ENCODE measurements around the gene ADK.
"Not testable (repeated sequence)": the region's sequence is repeated elsewhere in the genome, so short reads cannot be mapped to it uniquely, and the experiment has no call there.

ADK gene

GRCh38 chr10:74544106-74544505 lies 393.1 kb downstream of the ADK start:
- Mint-ChIP-seq H3K9me3 (no peaks in the 10 kb centered on the region), H3K27me3 (no peaks in the 10 kb centered on the region), H3K36me3 (ENCODE audit: insufficient read depth) (no peaks in the 10 kb centered on the region), H3K4me3 (no peak overlapping the region), H3K4me1 (ENCODE audit: low read depth in 2 of 2) (peaks cover 0 to 5% of the 10 kb centered on the region in 2 donors), H3K27ac (peak overlapping the region; percentile 1 to 9)
- DNase-seq (no peak), ATAC-seq (replicated peaks) (no peak)

- DNase-seq (no peak), ATAC-seq (replicated peaks) (no peak)
- Mint-ChIP-seq H3K27ac (no peak overlapping the region), H3K36me3 (ENCODE audit: insufficient read depth) (no peaks in the 10 kb centered on the region), H3K9me3 (no peaks in the 10 kb centered on the region), H3K4me1 (ENCODE audit: low read depth in 2 of 2) (peaks cover 2 to 4% of the 10 kb centered on the region in 2 donors), H3K27me3 (no peaks in the 10 kb centered on the region), H3K4me3 (no peak overlapping the region)
Measured at GRCh38 chr10:74548676-74549075, 397.7 kb downstream of the ADK start.

GRCh38 chr10:74556072-74556705 lies 405.2 kb downstream of the ADK start:
- no peak overlapping the region for H3K4me3 Mint-ChIP-seq
- no peak for DNase-seq
- H3K27me3 Mint-ChIP-seq = no peaks in the 10 kb centered on the region
- H3K27ac Mint-ChIP-seq = no peak overlapping the region
- no peak for ATAC-seq (replicated peaks)
- no peaks in the 10 kb centered on the region for H3K36me3 Mint-ChIP-seq (ENCODE audit: insufficient read depth)
- H3K4me1 Mint-ChIP-seq (ENCODE audit: low read depth in 2 of 2) = no peaks in the 10 kb centered on the region
- no peaks in the 10 kb centered on the region for H3K9me3 Mint-ChIP-seq

GRCh38 chr10:74557098-74557497 lies 406.1 kb downstream of the ADK start:
- no peaks in the 10 kb centered on the region for H3K4me1 Mint-ChIP-seq (ENCODE audit: low read depth in 2 of 2)
- no peak overlapping the region for H3K4me3 Mint-ChIP-seq
- H3K9me3 Mint-ChIP-seq = no peaks in the 10 kb centered on the region
- no peaks in the 10 kb centered on the region for H3K36me3 Mint-ChIP-seq (ENCODE audit: insufficient read depth)
- H3K27ac Mint-ChIP-seq = no peak overlapping the region
- DNase-seq (no peak), ATAC-seq (replicated peaks) (no peak)
- no peaks in the 10 kb centered on the region for H3K27me3 Mint-ChIP-seq

- Mint-ChIP-seq H3K36me3 (ENCODE audit: insufficient read depth) (no peaks in the 10 kb centered on the region), H3K27ac (no peak overlapping the region), H3K9me3 (no peaks in the 10 kb centered on the region), H3K4me3 (no peak overlapping the region), H3K27me3 (no peaks in the 10 kb centered on the region), H3K4me1 (ENCODE audit: low read depth in 2 of 2) (no peaks in the 10 kb centered on the region)
- DNase-seq (no peak), ATAC-seq (replicated peaks) (no peak)
Measured at GRCh38 chr10:74558403-74558802, 407.4 kb downstream of the ADK start.

GRCh38 chr10:74558897-74559296 lies 407.9 kb downstream of the ADK start:
- no peak for ATAC-seq (replicated peaks)
- Mint-ChIP-seq H3K4me1 (ENCODE audit: low read depth in 2 of 2) (no peaks in the 10 kb centered on the region), H3K36me3 (ENCODE audit: insufficient read depth) (no peaks in the 10 kb centered on the region), H3K27me3 (no peaks in the 10 kb centered on the region), H3K27ac (no peak overlapping the region), H3K9me3 (no peaks in the 10 kb centered on the region), H3K4me3 (no peak overlapping the region)
- no peak for DNase-seq

GRCh38 chr10:74568896-74569295 lies 417.9 kb downstream of the ADK start:
- not testable (repeated sequence) for H3K4me1 Mint-ChIP-seq (ENCODE audit: low read depth in 2 of 2); H3K27ac Mint-ChIP-seq; H3K4me3 Mint-ChIP-seq; DNase-seq; H3K36me3 Mint-ChIP-seq (ENCODE audit: insufficient read depth); ATAC-seq (replicated peaks); H3K9me3 Mint-ChIP-seq; H3K27me3 Mint-ChIP-seq

- not testable (repeated sequence) for ATAC-seq (replicated peaks); H3K27ac Mint-ChIP-seq; H3K27me3 Mint-ChIP-seq; H3K9me3 Mint-ChIP-seq; H3K36me3 Mint-ChIP-seq (ENCODE audit: insufficient read depth); DNase-seq
- Mint-ChIP-seq H3K4me1 (ENCODE audit: low read depth in 2 of 2) (peaks cover 0 to 10% of the 10 kb centered on the region in 2 donors), H3K4me3 (peak overlapping the region in 1 of 2 donors; percentile 41)
Measured at GRCh38 chr10:74573497-74573896, 422.5 kb downstream of the ADK start.

GRCh38 chr10:74575191-74575720 lies 424.2 kb downstream of the ADK start:
- Mint-ChIP-seq H3K27ac (no peak overlapping the region), H3K4me3 (no peak overlapping the region), H3K9me3 (no peaks in the 10 kb centered on the region), H3K4me1 (ENCODE audit: low read depth in 2 of 2) (peaks cover 0 to 9% of the 10 kb centered on the region in 2 donors), H3K27me3 (no peaks in the 10 kb centered on the region), H3K36me3 (ENCODE audit: insufficient read depth) (no peaks in the 10 kb centered on the region)
- no peak for DNase-seq
- ATAC-seq (replicated peaks) = no peak

- Mint-ChIP-seq H3K4me1 (ENCODE audit: low read depth in 2 of 2) (peaks cover 0 to 9% of the 10 kb centered on the region in 2 donors), H3K4me3 (no peak overlapping the region), H3K9me3 (no peaks in the 10 kb centered on the region), H3K27ac (no peak overlapping the region), H3K36me3 (ENCODE audit: insufficient read depth) (no peaks in the 10 kb centered on the region), H3K27me3 (no peaks in the 10 kb centered on the region)
- ATAC-seq (replicated peaks) (no peak), DNase-seq (no peak)
Measured at GRCh38 chr10:74575912-74576311, 424.9 kb downstream of the ADK start.

GRCh38 chr10:74576586-74576985 lies 425.6 kb downstream of the ADK start:
- H3K9me3 Mint-ChIP-seq = no peaks in the 10 kb centered on the region
- H3K4me3 Mint-ChIP-seq = no peak overlapping the region
- H3K36me3 Mint-ChIP-seq (ENCODE audit: insufficient read depth) = no peaks in the 10 kb centered on the region
- ATAC-seq (replicated peaks) = no peak
- H3K27ac Mint-ChIP-seq = no peak overlapping the region
- H3K4me1 Mint-ChIP-seq (ENCODE audit: low read depth in 2 of 2) = peaks cover 0 to 9% of the 10 kb centered on the region in 2 donors
- DNase-seq = no peak
- H3K27me3 Mint-ChIP-seq = no peaks in the 10 kb centered on the region

GRCh38 chr10:74580438-74580837 lies 429.4 kb downstream of the ADK start:
- not testable (repeated sequence) for DNase-seq; H3K4me3 Mint-ChIP-seq; ATAC-seq (replicated peaks); H3K27ac Mint-ChIP-seq; H3K9me3 Mint-ChIP-seq; H3K36me3 Mint-ChIP-seq (ENCODE audit: insufficient read depth); H3K27me3 Mint-ChIP-seq
- H3K4me1 Mint-ChIP-seq (ENCODE audit: low read depth in 2 of 2) = peaks cover 6 to 15% of the 10 kb centered on the region in 2 donors

- ATAC-seq (replicated peaks) = no peak
- no peak overlapping the region for H3K27ac Mint-ChIP-seq
Measured at GRCh38 chr10:74582566-74582965, 431.5 kb downstream of the ADK start.

GRCh38 chr10:74585231-74586087 lies 434.4 kb downstream of the ADK start:
- Mint-ChIP-seq H3K9me3 (no peaks in the 10 kb centered on the region), H3K36me3 (ENCODE audit: insufficient read depth) (peaks cover 2% of the 10 kb centered on the region), H3K4me1 (ENCODE audit: low read depth in 2 of 2) (peaks cover 32 to 37% of the 10 kb centered on the region in 2 donors), H3K27me3 (no peaks in the 10 kb centered on the region), H3K4me3 (peak overlapping the region; percentile 66 to 85), H3K27ac (peak overlapping the region; percentile 88 to 96)
- peak; percentile 13 to 24 (median 17) for DNase-seq
- peak; percentile 48 for ATAC-seq (replicated peaks)

More at GRCh38 chr10:74582566-74582965, 431.5 kb downstream of the ADK start:
- Mint-ChIP-seq H3K9me3 (no peaks in the 10 kb centered on the region), H3K27me3 (no peaks in the 10 kb centered on the region), H3K4me3 (no peak overlapping the region), H3K36me3 (ENCODE audit: insufficient read depth) (peaks cover 2% of the 10 kb centered on the region), H3K4me1 (ENCODE audit: low read depth in 2 of 2) (peaks cover 26% of the 10 kb centered on the region in 2 donors)
- no peak for DNase-seq

Measured in effector memory CD8-positive, alpha-beta T cell (primary cell).